Lower lobe of right lung (tissue), 2 donors: ENCODE data around the gene CHD5. TPM values are rescaled to one million over a fixed set of nuclear protein-coding genes. Genes with fewer than 3 reads are reported as not detected.

Experiments
- ATAC-seq, 2 donors: fragments of 200-7000 bp; cut with Tn5 transposase; one replicate each; pipeline ENCODE4 v1.9.1; 2020 to 2022; ENCODE audit warnings: mild to moderate bottlenecking in 2 of 2, moderate library complexity in 2 of 2
- DNase-seq: peaks from one replicate; pipeline ENCODE4 v3.0.0-alpha.2; 2020
- H3K27ac ChIP-seq: fragments of 200-600 bp; one replicate; pipeline ENCODE4 v1.8.0; 2022
- H3K27me3 ChIP-seq: fragments of 200-600 bp; one replicate; pipeline ENCODE4 v1.8.0; 2022; ENCODE audit warnings: low read depth
- H3K36me3 ChIP-seq: fragments of 200-600 bp; one replicate; pipeline ENCODE4 v1.8.0; 2022; ENCODE audit warnings: mild to moderate bottlenecking
- H3K4me1 ChIP-seq: fragments of 200-600 bp; one replicate; pipeline ENCODE4 v1.8.0; 2022
- H3K4me3 ChIP-seq: fragments of 200-600 bp; one replicate; pipeline ENCODE4 v1.8.0; 2022; ENCODE audit warnings: mild to moderate bottlenecking
- H3K9me3 ChIP-seq: fragments of 200-600 bp; one replicate; pipeline ENCODE4 v1.8.0; 2022
- intact Hi-C: fragments of 100-400 bp; cut with DNase I; formaldehyde crosslinking; loops from one replicate; pipeline ENCODE4 v1.11.0; 2022
- total RNA-seq: library from RNA; stranded (reverse); fragmentation: NEBNext Ultra II Directional; extraction: Animal tissue kit (Norgen Biotek cat#: 25700); gene quantifications from one replicate; pipeline ENCODE4 v1.2.1, GENCODE V29; 2021
- TF ChIP-seq, protein P1 (sequence below): fragments of 200-600 bp; IDR thresholded peaks from one replicate; pipeline ENCODE4 v1.8.0; 2022; ENCODE audit warnings: antibody characterized with exemption, mild to moderate bottlenecking
- donor health status: DM: no; HTN: yes; CAD: no; lungs with severe emphysema.

CHD5 gene
- total RNA-seq, 1 donor from 2014 or later, result 0.56 TPM

GRCh38 chr1:6170116-6170741 lies 9.9 kb downstream of the CHD5 start:
- Histone ChIP-seq H3K27me3 (peaks cover 52% of the 10 kb centered on the region), H3K36me3 (no peaks in the 10 kb centered on the region), H3K9me3 (no peaks in the 10 kb centered on the region), H3K27ac (no peak overlapping the region), H3K4me3 (no peak overlapping the region), H3K4me1 (peaks cover 5% of the 10 kb centered on the region)
- intact Hi-C loops, result no loop called here
- DNase-seq (no peak), ATAC-seq (no peak)
- TF ChIP-seq, protein P1, sequence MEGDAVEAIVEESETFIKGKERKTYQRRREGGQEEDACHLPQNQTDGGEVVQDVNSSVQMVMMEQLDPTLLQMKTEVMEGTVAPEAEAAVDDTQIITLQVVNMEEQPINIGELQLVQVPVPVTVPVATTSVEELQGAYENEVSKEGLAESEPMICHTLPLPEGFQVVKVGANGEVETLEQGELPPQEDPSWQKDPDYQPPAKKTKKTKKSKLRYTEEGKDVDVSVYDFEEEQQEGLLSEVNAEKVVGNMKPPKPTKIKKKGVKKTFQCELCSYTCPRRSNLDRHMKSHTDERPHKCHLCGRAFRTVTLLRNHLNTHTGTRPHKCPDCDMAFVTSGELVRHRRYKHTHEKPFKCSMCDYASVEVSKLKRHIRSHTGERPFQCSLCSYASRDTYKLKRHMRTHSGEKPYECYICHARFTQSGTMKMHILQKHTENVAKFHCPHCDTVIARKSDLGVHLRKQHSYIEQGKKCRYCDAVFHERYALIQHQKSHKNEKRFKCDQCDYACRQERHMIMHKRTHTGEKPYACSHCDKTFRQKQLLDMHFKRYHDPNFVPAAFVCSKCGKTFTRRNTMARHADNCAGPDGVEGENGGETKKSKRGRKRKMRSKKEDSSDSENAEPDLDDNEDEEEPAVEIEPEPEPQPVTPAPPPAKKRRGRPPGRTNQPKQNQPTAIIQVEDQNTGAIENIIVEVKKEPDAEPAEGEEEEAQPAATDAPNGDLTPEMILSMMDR, result no peak

DNA sequence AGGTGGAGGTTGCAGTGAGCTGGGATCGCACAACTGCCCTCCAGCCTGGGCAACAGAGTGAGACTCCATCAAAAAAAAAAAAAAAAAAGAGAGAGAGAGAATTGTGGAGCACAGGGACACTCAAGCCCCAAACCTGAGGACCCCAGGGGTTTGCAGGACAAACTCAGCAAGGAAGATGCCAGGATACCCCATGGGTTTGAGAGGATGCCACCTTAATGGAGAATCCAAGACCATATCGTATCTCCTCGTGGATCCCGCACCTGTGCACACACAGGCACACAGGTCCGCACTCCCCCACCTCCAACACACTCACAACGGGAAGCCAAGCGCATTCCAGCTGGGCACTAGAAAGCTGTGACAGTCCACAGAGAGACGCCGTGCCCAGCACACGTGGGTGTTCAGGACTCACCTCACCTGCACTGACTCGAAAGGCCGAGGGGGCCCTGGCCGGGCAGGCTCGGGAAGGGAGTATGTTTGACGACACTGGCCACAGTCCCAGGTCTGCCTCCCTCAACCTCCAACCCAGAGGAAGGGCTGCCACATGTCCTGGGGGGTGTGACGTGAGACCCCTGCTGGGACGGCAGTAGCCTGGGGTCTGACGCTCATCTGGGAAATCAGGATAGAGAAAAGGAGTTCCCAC lies 11.1 kb downstream of the CHD5 start:
- no peaks in the 10 kb centered on the region for H3K36me3 ChIP-seq
- H3K27me3 ChIP-seq, result peaks cover 58% of the 10 kb centered on the region
- no peak overlapping the region for H3K4me3 ChIP-seq
- no peak overlapping the region for H3K27ac ChIP-seq
- H3K9me3 ChIP-seq, result no peaks in the 10 kb centered on the region
- H3K4me1 ChIP-seq, result peaks cover 5% of the 10 kb centered on the region
- no peak for ATAC-seq
- intact Hi-C loops, result no loop called here
- TF ChIP-seq, protein P1, result no peak
- peak; percentile 30 for DNase-seq

DNA sequence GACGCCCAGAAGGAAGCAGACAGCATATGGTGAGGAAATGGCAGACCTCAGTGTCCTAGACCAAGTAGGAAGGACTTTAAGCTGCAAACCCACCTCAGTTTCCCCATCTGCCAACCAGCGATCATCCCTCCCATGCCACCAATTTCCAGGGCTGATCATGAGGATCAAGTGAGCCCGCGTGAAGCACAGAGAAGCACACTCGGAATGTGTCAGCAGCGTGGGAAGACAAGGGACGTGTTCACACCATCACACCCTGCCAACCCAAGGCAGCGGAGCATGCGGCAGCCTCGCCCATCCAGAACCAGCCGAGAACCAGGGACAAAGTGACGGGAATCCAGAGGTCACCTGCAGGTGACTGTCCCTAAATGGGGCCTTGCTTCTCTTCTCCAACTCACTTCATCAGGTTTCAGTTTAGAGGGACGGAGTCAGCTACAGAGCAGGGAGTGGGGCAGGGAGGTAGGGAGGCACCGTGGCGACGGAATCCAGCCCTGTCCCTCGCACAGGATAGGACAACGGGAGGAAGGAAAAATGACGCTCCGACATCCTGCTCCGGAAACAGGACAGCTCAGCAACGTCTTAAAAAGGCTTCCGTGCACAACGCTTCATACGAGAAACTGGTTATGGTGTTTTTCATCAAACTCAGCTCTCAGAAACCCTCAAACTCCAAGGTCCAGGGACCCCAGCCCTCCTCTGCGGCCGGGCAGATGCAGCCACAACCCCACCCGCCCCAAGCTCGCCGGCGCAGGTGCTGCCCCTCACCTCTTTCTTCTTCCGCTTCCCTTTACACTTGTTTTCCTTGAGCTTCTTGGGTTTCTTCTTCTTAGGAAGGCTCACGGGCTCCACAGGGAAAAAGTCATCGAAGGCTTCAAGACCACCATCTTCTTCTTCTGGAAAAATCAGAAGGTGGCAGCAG lies 12.5 kb downstream of the CHD5 start:
- H3K27ac ChIP-seq, result no peak overlapping the region
- peaks cover 5% of the 10 kb centered on the region for H3K4me1 ChIP-seq
- no peaks in the 10 kb centered on the region for H3K36me3 ChIP-seq
- H3K4me3 ChIP-seq, result no peak overlapping the region
- H3K9me3 ChIP-seq, result no peaks in the 10 kb centered on the region
- intact Hi-C loops, result no loop called here
- peak; percentile 19 for DNase-seq
- no peak for ATAC-seq
- TF ChIP-seq, protein P1, result no peak
- peaks cover 53% of the 10 kb centered on the region for H3K27me3 ChIP-seq

- intact Hi-C loops, result no loop called here
- Histone ChIP-seq H3K9me3 (no peaks in the 10 kb centered on the region), H3K27me3 (peaks cover 46% of the 10 kb centered on the region), H3K36me3 (no peaks in the 10 kb centered on the region), H3K4me3 (no peak overlapping the region), H3K27ac (no peak overlapping the region), H3K4me1 (peaks cover 5% of the 10 kb centered on the region)
- TF ChIP-seq, protein P1, result no peak
- DNase-seq (peak; percentile 30), ATAC-seq (no peak)
Measured at GRCh38 chr1:6166655-6167390, 13.3 kb downstream of the CHD5 start.

- Histone ChIP-seq H3K9me3 (no peaks in the 10 kb centered on the region), H3K27me3 (peaks cover 46% of the 10 kb centered on the region), H3K4me3 (no peak overlapping the region), H3K36me3 (no peaks in the 10 kb centered on the region), H3K4me1 (peaks cover 5% of the 10 kb centered on the region), H3K27ac (no peak overlapping the region)
- no peak for DNase-seq
- intact Hi-C loops, result no loop called here
- ATAC-seq, result no peak
- TF ChIP-seq, protein P1, result no peak
Measured at GRCh38 chr1:6166221-6166620, 13.9 kb downstream of the CHD5 start.
